PC-9 (cell line): ENCODE results near the gene OR2T10.
"Not testable (repeated sequence)": the region's sequence is repeated elsewhere in the genome, so short reads cannot be mapped to it uniquely, and the experiment has no call there.

Experiments used
- CTCF ChIP-seq: fragments of 200-600 bp; sonication (generic); conservative IDR thresholded peaks from 2 replicates; pipeline ENCODE4 v1.6.1; 2017; ENCODE audit warnings: mixed run types, antibody characterized with exemption, mild to moderate bottlenecking, moderate library complexity
- EZH2 ChIP-seq: fragments of 200-600 bp; sonication (generic); IDR thresholded peaks from 2 replicates; pipeline ENCODE4 v1.8.0; 2017; ENCODE audit warnings: antibody characterized with exemption, low read depth

- not testable (repeated sequence) for TF ChIP-seq CTCF, EZH2
Measured at GRCh38 chr1:248562672-248563071, 34.8 kb downstream of the OR2T10 start, which contains the start of gene OR2T29.
